ENCODE data around the gene TSR3. TPM values are rescaled to one million over a fixed set of nuclear protein-coding genes. Genes with fewer than 3 reads are reported as not detected.

TSR3 gene
- total and polyA plus RNA-seq, 8 donors = 9.3 to 441 (median 65.0) TPM

DNA sequence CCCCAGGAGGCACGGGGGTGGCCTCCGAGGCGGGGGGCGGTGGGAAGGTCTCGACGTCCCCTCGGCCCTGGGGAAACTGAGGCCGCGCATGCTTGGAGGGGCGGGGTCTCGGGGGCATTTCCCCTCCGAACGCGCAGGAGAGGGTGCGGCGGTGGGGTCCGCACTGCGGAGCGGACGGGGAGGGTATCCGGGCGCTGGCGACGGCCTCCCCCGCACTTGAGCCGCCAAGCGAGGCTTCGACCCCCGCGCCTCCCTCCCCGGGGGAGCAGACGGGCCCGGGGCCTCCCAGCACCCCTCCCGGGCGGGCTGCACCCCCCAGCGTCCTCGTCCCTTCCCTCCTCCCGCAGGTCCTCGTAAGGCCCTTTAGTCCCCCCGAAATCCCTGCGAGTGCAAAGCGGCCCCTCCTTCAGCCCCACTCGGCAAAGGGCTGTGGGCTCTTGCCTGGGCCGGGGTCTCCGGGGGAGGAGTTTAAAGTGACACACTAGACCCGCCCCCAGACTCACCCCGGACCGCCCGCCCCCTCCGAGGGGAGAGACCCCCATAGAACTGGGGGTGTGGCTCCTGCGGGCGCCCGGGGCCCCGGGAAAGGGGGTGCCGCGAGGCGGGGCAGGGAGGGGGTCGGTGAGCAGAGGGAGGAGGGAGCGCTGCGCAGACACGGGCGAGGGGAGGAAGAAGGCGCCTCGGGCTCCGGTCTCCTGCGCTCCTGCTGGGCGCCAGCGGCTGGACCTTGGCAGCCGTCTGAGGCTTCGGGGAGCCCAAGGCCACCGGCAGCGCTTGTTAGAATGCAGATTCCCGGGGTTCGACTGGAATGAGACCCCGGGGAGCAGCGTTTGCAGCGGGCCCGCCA is 17.6 kb downstream of the TSR3 start:
- Histone ChIP-seq H3K4me3 (peak overlapping the region; percentile 38 to 56 (median 42)), H3K9me3 (peaks cover 0 to 8% (median 6%) of the 10 kb centered on the region in 4 donors), H3K4me1 (peaks cover 38 to 47% (median 41%) of the 10 kb centered on the region in 4 donors), H3K36me3 (no peaks in the 10 kb centered on the region), H3K27ac (peak overlapping the region in 1 of 5 donors; percentile 2), H3K27me3 (peaks cover 13 to 91% (median 53%) of the 10 kb centered on the region in 3 donors)
- no peak for TF ChIP-seq EP300 (IDR thresholded peaks at IDR 0.05)
- no peak for TF ChIP-seq POLR2A (IDR thresholded peaks at IDR 0.05)
- TF ChIP-seq POLR2AphosphoS5 (IDR thresholded peaks at IDR 0.05) = no peak
- TF ChIP-seq, protein P1, sequence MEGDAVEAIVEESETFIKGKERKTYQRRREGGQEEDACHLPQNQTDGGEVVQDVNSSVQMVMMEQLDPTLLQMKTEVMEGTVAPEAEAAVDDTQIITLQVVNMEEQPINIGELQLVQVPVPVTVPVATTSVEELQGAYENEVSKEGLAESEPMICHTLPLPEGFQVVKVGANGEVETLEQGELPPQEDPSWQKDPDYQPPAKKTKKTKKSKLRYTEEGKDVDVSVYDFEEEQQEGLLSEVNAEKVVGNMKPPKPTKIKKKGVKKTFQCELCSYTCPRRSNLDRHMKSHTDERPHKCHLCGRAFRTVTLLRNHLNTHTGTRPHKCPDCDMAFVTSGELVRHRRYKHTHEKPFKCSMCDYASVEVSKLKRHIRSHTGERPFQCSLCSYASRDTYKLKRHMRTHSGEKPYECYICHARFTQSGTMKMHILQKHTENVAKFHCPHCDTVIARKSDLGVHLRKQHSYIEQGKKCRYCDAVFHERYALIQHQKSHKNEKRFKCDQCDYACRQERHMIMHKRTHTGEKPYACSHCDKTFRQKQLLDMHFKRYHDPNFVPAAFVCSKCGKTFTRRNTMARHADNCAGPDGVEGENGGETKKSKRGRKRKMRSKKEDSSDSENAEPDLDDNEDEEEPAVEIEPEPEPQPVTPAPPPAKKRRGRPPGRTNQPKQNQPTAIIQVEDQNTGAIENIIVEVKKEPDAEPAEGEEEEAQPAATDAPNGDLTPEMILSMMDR (IDR thresholded peaks at IDR 0.05) = no peak
- peak in 1 of 2 donors; percentile 44 for DNase-seq
- 1 to 3% (median 2%) methylated on average over 21 to 77 of the region's 78 CpGs for WGBS, 5 donors
- intact Hi-C loops (cut with DNase I; ENCODE audit: low total_unique reads) = no loop called here

DNA sequence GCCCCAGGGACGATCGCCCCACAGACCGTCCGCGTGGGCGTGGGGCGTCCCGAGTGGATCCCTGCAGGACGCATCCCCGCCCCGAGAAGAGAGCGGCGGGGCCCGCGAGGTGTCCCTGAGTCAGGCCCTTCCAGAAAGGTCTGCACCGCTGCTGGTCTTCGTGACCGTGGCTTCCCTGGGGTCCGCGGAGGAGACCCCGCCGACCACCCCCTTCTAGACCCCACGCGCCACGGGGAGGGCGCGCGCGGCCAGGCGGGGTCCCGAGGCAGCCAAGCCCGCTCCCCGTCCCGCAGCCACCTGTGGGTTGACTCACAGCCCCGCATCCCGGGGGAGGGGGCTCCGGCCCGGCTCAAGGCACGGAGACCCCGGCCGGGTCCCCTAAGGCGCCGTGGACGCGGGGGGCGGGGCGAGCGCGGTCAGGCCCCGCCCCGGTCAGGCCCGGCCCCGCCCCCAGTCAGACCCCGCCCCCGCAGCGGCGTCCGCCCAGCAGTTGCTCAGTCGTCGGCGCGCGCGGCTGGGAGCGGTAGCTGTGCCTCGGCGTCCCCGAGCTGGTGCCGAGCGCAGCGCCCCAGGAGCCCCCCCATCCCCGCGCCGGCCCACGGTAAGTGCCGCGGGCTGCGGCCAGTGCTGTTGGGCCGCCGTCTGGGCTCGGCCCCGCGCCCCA is 18.4 kb downstream of the TSR3 start, which contains the start of gene BAIAP3:
BAIAP3 (plus strand) TSS at position 497 of the 664 bp plus-strand sequence. CDS start 4,905 bp downstream, outside the sequence.
- Histone ChIP-seq H3K36me3 (no peaks in the 10 kb centered on the region), H3K4me3 (peak within 1 kb of the TSS; percentile 38 to 56 (median 42)), H3K4me1 (peaks cover 38 to 43% (median 40%) of the 10 kb centered on the region in 4 donors), H3K27me3 (peaks cover 13 to 85% (median 53%) of the 10 kb centered on the region in 3 donors), H3K9me3 (peaks cover 0 to 8% (median 6%) of the 10 kb centered on the region in 4 donors), H3K27ac (peak within 1 kb of the TSS in 2 of 5 donors; percentile 2 to 60)
- 4 to 5% (median 5%) methylated on average over 19 to 83 of the region's 83 CpGs; no CpG with 5 or more reads in 1 of the 5 donors for WGBS, 5 donors
- intact Hi-C loops (cut with DNase I; ENCODE audit: low total_unique reads) = no loop called here
- TF ChIP-seq EP300 (IDR thresholded peaks at IDR 0.05) (no peak), POLR2A (IDR thresholded peaks at IDR 0.05) (no peak), POLR2AphosphoS5 (IDR thresholded peaks at IDR 0.05) (no peak)
- TF ChIP-seq, protein P1 (IDR thresholded peaks at IDR 0.05) = no peak
- peak; percentile 59 to 74 for DNase-seq

DNA sequence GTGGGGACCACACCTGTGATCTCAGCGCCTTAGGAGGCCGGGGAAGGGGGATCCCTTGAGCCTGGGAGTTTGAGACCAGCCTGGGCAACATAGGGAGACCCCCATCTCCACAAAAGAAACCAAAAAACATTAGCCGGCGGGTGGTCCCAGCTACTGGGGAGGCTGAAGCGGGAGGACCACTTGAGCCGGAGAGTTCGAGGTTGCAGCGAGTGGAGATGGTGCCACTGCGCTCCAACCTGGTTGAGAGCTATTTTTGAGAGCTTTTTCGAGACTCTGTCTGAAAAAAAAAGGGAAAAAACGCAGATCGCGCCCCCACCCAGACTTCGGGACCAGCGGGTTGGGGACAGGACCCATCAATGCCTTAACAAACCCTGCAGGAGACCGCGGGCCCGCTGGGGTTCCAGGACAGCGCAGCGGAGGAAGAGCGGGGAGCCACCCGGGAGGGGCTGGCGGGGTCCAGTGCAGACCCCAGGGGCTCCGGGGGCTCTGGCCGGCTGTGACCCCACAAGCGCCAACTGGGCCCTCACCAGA is 19.0 kb downstream of the TSR3 start:
- intact Hi-C loops (cut with DNase I; ENCODE audit: low total_unique reads) = no loop called here
- Histone ChIP-seq H3K27me3 (peaks cover 13 to 79% (median 53%) of the 10 kb centered on the region in 3 donors), H3K4me3 (peak overlapping the region; percentile 38 to 56 (median 42)), H3K9me3 (peaks cover 0 to 8% (median 6%) of the 10 kb centered on the region in 4 donors), H3K4me1 (peaks cover 34 to 42% (median 37%) of the 10 kb centered on the region in 4 donors), H3K36me3 (peaks cover 0 to 6% (median 0%) of the 10 kb centered on the region in 4 donors), H3K27ac (peak overlapping the region in 1 of 5 donors; percentile 60)
- no peak for DNase-seq
- 10 to 13% (median 11%) methylated on average over 23 to 26 of the region's 26 CpGs for WGBS, 5 donors
- no peak for TF ChIP-seq EP300 (IDR thresholded peaks at IDR 0.05)
- no peak for TF ChIP-seq POLR2A (IDR thresholded peaks at IDR 0.05)
- TF ChIP-seq, protein P1 (IDR thresholded peaks at IDR 0.05) = no peak
- no peak for TF ChIP-seq POLR2AphosphoS5 (IDR thresholded peaks at IDR 0.05)

Measured in stomach (tissue), 9 donors.